Left ventricle myocardium inferior (tissue), 1 donor: ENCODE data around the gene ZNF652. TPM values are rescaled to one million over a fixed set of nuclear protein-coding genes. Genes with fewer than 3 reads are reported as not detected.
"Not testable (repeated sequence)": the region's sequence is repeated elsewhere in the genome, so short reads cannot be mapped to it uniquely, and the experiment has no call there.

ENCODE experiments used
- DNase-seq: peaks from one replicate; pipeline ENCODE4 v3.0.0-alpha.2; 2020
- H3K27ac ChIP-seq: fragments of 200-600 bp; replicated peaks from 2 replicates; pipeline ENCODE4 v1.8.0; 2021
- H3K27me3 ChIP-seq: fragments of 200-600 bp; 2 replicates; pipeline ENCODE4 v1.8.0; 2021; ENCODE audit warnings: low read depth
- H3K36me3 ChIP-seq: fragments of 200-600 bp; 2 replicates; pipeline ENCODE4 v1.8.0; 2021
- H3K4me1 ChIP-seq: fragments of 200-600 bp; 2 replicates; pipeline ENCODE4 v1.8.0; 2021
- H3K4me3 ChIP-seq: fragments of 200-600 bp; 2 replicates; pipeline ENCODE4 v1.8.0; 2021; ENCODE audit warnings: mild to moderate bottlenecking, moderate library complexity
- H3K9me3 ChIP-seq: fragments of 200-600 bp; replicated peaks from 2 replicates; pipeline ENCODE4 v1.8.0; 2021
- CTCF ChIP-seq: fragments of 200-600 bp; IDR thresholded peaks from 2 replicates; pipeline ENCODE4 v1.8.0; 2021; ENCODE audit warnings: antibody characterized with exemption, mild to moderate bottlenecking, borderline replicate concordance
- intact Hi-C: fragments of 100-400 bp; cut with micrococcal nuclease; formaldehyde crosslinking; loops from one replicate; pipeline ENCODE4 v1.11.0; 2022
- total RNA-seq: library from RNA; stranded (reverse); fragmentation: NEBNext Ultra II Directional; extraction: Animal tissue kit (Norgen Biotek cat#: 25700); gene quantifications from one replicate; pipeline ENCODE4 v1.2.1, GENCODE V29; 2021
- donor health status: DM: no; HTN: yes; CAD: no; lungs with severe emphysema.

The ZNF652 gene
- total RNA-seq, 1 donor from 2014 or later, result 19.2 TPM

- no peak for TF ChIP-seq CTCF
- Histone ChIP-seq H3K27ac (no peak overlapping the region), H3K4me3 (no peak overlapping the region), H3K4me1 (no peaks in the 10 kb centered on the region), H3K27me3 (no peaks in the 10 kb centered on the region), H3K9me3 (no peaks in the 10 kb centered on the region), H3K36me3 (peaks cover 22% of the 10 kb centered on the region)
- DNase-seq, result no peak
- intact Hi-C loops, result no loop called here
These were observed 37.9 kb upstream of the ZNF652 start for GRCh38 chr17:49399995-49400394.

- H3K36me3 ChIP-seq, result no peaks in the 10 kb centered on the region
- no peak for DNase-seq
- no peaks in the 10 kb centered on the region for H3K9me3 ChIP-seq
- no peak overlapping the region for H3K27ac ChIP-seq
- H3K4me3 ChIP-seq, result no peak overlapping the region
- no peak for TF ChIP-seq CTCF
- no peaks in the 10 kb centered on the region for H3K27me3 ChIP-seq
- no peaks in the 10 kb centered on the region for H3K4me1 ChIP-seq
- intact Hi-C loops, result no loop called here
These were observed 35.5 kb upstream of the ZNF652 start for GRCh38 chr17:49397586-49397985.

GRCh38 chr17:49393491-49394255 lies 31.6 kb upstream of the ZNF652 start:
- no peaks in the 10 kb centered on the region for H3K27me3 ChIP-seq
- H3K4me1 ChIP-seq, result peaks cover 10% of the 10 kb centered on the region
- no peaks in the 10 kb centered on the region for H3K9me3 ChIP-seq
- DNase-seq, result no peak
- intact Hi-C loops, result no loop called here
- no peak overlapping the region for H3K27ac ChIP-seq
- TF ChIP-seq CTCF, result no peak
- H3K4me3 ChIP-seq, result no peak overlapping the region
- H3K36me3 ChIP-seq, result no peaks in the 10 kb centered on the region

GRCh38 chr17:49390548-49391324 lies 28.7 kb upstream of the ZNF652 start:
- H3K9me3 ChIP-seq, result no peaks in the 10 kb centered on the region
- H3K4me1 ChIP-seq, result peaks cover 10% of the 10 kb centered on the region
- intact Hi-C loops, result no loop called here
- H3K4me3 ChIP-seq, result no peak overlapping the region
- H3K27ac ChIP-seq, result peak overlapping the region; percentile 58
- no peak for DNase-seq
- no peaks in the 10 kb centered on the region for H3K27me3 ChIP-seq
- TF ChIP-seq CTCF, result no peak
- no peaks in the 10 kb centered on the region for H3K36me3 ChIP-seq

- H3K4me1 ChIP-seq, H3K36me3 ChIP-seq, DNase-seq, intact Hi-C loops, H3K9me3 ChIP-seq, H3K27me3 ChIP-seq, H3K4me3 ChIP-seq: not testable (repeated sequence)
- H3K27ac ChIP-seq, result peak overlapping the region; percentile 58
These were observed 27.7 kb upstream of the ZNF652 start for GRCh38 chr17:49389514-49390347.
